Spleen (tissue), 7 donors: Measurements from ENCODE around the gene RETNLB.

Source experiments
- POLR2AphosphoS5 ChIP-seq, 3 donors: sonication (generic); formaldehyde crosslinking; IDR thresholded peaks; one replicate each; pipeline ENCODE4 v1.5.1; 2017; ENCODE audit warnings: antibody characterized with exemption in 3 of 3
- TF ChIP-seq, protein P1 (sequence below), 11 experiments: fragments of 200-600 bp in 7 of 11; fragments of 450-650 bp in 4 of 11; sonication (generic) in 4 of 11; IDR thresholded peaks in 8 of 11; conservative IDR thresholded peaks in 3 of 11; 1 replicate in 7 of 11; 2 replicates in 4 of 11; pipeline versions ENCODE4 v1.4.0 to v1.8.0; 2016 to 2021; ENCODE audit warnings: antibody characterized with exemption in 11 of 11, inconsistent platforms in 4 of 11, mild to moderate bottlenecking in 1 of 11
- donor health status: DM: no; HTN: no; CAD: no; lungs with moderate emphysema.
- donor health status: DM: no; HTN: no; CAD: no.
- donor health status: DM: no; HTN: no; CAD: no.

DNA sequence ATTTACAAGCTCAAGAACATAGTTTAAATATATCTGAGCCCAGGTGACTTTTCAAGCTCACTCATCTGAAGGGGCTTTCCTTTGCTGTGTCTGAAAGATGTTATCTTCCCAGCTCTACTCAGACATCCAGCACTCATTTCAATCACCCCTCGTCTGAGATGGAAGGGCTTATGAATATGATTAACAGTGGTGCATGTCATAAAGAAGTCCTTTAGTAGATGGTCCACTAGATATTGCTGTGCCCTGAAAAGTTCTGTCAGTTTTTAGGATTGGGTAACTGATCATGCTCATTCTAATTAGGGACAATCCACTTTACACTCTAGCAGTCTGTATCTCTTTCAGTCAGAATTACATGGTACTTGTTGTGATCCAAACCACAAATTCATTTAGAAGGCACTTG lies 28.3 kb downstream of the RETNLB start:
- TF ChIP-seq, protein P1, sequence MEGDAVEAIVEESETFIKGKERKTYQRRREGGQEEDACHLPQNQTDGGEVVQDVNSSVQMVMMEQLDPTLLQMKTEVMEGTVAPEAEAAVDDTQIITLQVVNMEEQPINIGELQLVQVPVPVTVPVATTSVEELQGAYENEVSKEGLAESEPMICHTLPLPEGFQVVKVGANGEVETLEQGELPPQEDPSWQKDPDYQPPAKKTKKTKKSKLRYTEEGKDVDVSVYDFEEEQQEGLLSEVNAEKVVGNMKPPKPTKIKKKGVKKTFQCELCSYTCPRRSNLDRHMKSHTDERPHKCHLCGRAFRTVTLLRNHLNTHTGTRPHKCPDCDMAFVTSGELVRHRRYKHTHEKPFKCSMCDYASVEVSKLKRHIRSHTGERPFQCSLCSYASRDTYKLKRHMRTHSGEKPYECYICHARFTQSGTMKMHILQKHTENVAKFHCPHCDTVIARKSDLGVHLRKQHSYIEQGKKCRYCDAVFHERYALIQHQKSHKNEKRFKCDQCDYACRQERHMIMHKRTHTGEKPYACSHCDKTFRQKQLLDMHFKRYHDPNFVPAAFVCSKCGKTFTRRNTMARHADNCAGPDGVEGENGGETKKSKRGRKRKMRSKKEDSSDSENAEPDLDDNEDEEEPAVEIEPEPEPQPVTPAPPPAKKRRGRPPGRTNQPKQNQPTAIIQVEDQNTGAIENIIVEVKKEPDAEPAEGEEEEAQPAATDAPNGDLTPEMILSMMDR (IDR thresholded peaks at IDR 0.05 in 8 of 11, conservative IDR thresholded peaks at IDR 0.05 in 3 of 11): no peak
- TF ChIP-seq POLR2AphosphoS5 (IDR thresholded peaks at IDR 0.05): no peak
